Neural crest cell (in vitro differentiated cells): ENCODE data around the gene TPPP2. TPM values are rescaled to one million over a fixed set of nuclear protein-coding genes. Genes with fewer than 3 reads are reported as not detected.

ENCODE experiments used
- DNase-seq: peaks from one replicate; pipeline ENCODE4 v3.0.0; 2021; ENCODE audit warnings: low read depth, mixed read lengths, low spot score
- H3K27ac Mint-ChIP-seq: one replicate; pipeline ENCODE4 v1.8.0; 2021; ENCODE audit warnings: mild to moderate bottlenecking, mixed read lengths; ENCODE audit not compliant: unreplicated experiment
- H3K27me3 Mint-ChIP-seq: 2 replicates; pipeline ENCODE4 v1.8.0; 2021; ENCODE audit warnings: low read depth, mild to moderate bottlenecking, mixed read lengths
- H3K36me3 Mint-ChIP-seq: 2 replicates; pipeline ENCODE4 v1.8.0; 2021; ENCODE audit warnings: low read depth, mild to moderate bottlenecking, mixed read lengths
- H3K4me1 Mint-ChIP-seq: 2 replicates; pipeline ENCODE4 v1.8.0; 2021; ENCODE audit warnings: mixed read lengths
- H3K4me3 Mint-ChIP-seq: one replicate; pipeline ENCODE4 v1.8.0; 2021; ENCODE audit warnings: mild to moderate bottlenecking, mixed read lengths
- H3K9me3 Mint-ChIP-seq: 2 replicates; pipeline ENCODE4 v1.8.0; 2021; ENCODE audit warnings: mixed read lengths
- CTCF ChIP-seq: fragments of 200-600 bp; sonication (generic); conservative IDR thresholded peaks from 2 replicates; pipeline ENCODE4 v1.5.0; 2021; ENCODE audit warnings: antibody characterized with exemption, mild to moderate bottlenecking
- total RNA-seq: library from RNA; stranded (reverse); gene quantifications from 2 replicates; pipeline ENCODE4 v1.2.1, GENCODE V29; 2021

Gene TPPP2
- total RNA-seq, 1 donor from 2014 or later = not detected

DNA sequence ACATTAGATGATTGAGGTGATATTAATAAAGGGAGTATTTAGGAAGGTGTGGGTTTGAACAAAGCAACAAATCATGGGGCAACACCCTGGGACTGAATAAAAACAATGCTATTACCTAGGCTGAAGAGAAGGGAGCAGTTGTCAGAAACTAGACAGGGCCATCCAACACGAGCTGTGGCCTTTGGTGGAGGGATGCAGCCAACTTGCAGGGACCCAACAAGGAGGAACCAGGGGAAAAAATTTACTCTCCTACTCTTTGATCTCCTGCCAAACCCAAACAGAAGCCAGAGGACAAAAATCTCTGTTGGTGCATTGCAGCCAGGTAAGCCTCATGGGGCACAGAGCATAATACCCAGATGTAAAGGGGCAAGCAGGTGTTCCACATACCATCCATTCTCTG, 18.9 kb upstream of the TPPP2 start:
- Mint-ChIP-seq H3K4me3 (no peak overlapping the region), H3K27me3 (peaks cover 25% of the 10 kb centered on the region), H3K9me3 (no peaks in the 10 kb centered on the region), H3K36me3 (no peaks in the 10 kb centered on the region), H3K4me1 (peaks cover 13% of the 10 kb centered on the region), H3K27ac (no peak overlapping the region)
- TF ChIP-seq CTCF = no peak
- DNase-seq = no peak

GRCh38 chr14:21014761-21015190, 15.2 kb upstream of the TPPP2 start:
- Mint-ChIP-seq H3K4me1 (peaks cover 6% of the 10 kb centered on the region), H3K27me3 (peaks cover 25% of the 10 kb centered on the region), H3K27ac (no peak overlapping the region), H3K4me3 (no peak overlapping the region), H3K9me3 (no peaks in the 10 kb centered on the region), H3K36me3 (no peaks in the 10 kb centered on the region)
- peak; percentile 96 for DNase-seq
- TF ChIP-seq CTCF = peak; percentile 94

DNA sequence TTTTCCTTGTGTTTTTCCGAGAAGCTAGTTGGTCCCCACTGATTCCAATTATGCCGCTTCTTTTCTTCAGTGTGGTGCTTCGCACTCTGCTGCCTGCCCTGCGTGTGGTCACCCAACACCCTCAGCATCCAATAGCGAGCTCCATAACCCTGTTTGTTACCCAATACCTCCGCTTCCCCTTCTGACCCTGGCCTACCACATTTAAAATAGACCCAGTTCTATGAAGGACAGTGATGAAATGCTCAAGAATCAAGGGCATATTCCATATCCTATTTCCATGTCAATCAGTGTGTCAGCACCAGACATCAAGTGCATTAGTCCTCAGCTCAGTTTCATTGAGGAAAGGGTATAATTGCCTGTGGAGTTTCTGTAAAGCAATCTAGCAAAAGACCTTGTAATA, 14.7 kb upstream of the TPPP2 start:
- peaks cover 6% of the 10 kb centered on the region for H3K4me1 Mint-ChIP-seq
- no peak overlapping the region for H3K27ac Mint-ChIP-seq
- H3K4me3 Mint-ChIP-seq = no peak overlapping the region
- H3K36me3 Mint-ChIP-seq = no peaks in the 10 kb centered on the region
- peaks cover 25% of the 10 kb centered on the region for H3K27me3 Mint-ChIP-seq
- no peaks in the 10 kb centered on the region for H3K9me3 Mint-ChIP-seq
- no peak for TF ChIP-seq CTCF
- DNase-seq = no peak

DNA sequence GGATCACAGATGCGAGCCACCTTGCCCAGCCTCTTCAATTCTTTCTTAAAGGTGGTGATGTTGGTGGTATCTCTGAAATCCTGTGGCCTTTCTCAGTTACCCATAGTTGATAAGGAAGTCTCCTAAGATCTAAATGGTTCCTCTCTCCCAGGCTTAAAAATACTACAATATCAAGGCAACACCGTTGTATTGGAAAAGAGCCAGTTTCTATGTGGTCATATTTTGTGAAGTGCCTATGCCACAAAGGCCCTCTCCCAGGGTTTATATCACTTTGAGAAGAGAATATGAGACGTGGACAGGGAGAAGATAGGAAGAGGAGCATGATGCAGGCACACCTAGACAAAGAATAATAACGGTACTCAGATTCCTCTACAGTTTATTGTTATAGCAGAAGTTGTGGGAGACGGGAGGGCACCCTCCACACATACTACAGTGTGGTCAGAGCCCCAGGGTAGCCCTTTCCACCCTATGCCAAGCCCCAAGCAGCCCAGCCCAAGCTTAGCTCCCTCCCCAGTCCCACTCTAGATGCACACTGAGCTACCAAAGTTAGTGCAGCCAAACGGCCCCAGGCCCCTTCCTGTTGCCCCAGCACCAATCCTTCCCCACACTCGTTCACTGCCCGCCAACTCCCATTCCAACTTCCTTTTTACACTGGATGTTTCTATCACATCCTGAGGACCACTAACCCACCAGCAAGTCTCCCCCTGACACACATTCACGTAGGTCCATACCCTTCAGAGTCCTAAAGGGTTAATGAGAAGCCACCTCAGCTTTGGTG, 13.4 kb upstream of the TPPP2 start:
- Mint-ChIP-seq H3K4me1 (peaks cover 6% of the 10 kb centered on the region), H3K4me3 (no peak overlapping the region), H3K9me3 (no peaks in the 10 kb centered on the region), H3K36me3 (no peaks in the 10 kb centered on the region), H3K27me3 (peaks cover 20% of the 10 kb centered on the region), H3K27ac (no peak overlapping the region)
- DNase-seq = no peak
- no peak for TF ChIP-seq CTCF

DNA sequence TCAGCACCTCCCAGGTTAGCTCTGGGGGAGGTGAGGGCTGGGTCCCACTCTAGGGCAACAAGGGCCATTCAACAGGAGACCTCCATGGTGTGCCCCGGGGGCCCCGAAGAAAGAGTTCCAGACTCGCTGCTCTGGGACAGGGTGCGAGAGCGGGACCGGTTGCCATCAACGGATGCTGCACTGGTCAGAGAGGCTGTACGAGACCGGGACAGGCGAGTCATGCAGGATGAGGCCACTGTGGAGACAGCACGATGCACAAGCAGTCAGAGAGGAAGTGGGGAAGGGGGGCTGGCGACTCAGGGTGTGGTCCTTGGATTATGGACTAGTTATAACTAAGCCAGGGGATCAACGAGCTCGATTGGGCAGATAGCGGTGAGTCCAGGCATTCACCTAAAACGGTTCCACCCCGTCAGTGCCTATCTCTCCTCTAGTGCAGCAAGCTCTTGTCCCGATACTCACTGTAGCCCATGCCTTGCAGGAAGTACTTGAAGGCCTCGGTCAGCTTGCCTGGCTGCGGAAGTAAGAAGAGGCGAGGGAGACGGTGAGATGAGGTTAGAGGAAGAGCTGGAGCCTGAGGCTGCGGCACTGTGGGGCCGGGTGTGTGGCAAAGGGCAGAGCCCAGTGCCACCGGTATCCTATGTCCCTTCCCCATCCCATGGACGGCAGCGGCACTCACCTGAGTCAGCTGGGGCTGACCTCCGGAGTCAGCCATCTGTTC, 12.3 kb upstream of the TPPP2 start:
- H3K4me1 Mint-ChIP-seq = peaks cover 7% of the 10 kb centered on the region
- no peak for DNase-seq
- no peak for TF ChIP-seq CTCF
- no peak overlapping the region for H3K27ac Mint-ChIP-seq
- no peak overlapping the region for H3K4me3 Mint-ChIP-seq
- no peaks in the 10 kb centered on the region for H3K9me3 Mint-ChIP-seq
- H3K27me3 Mint-ChIP-seq = peaks cover 20% of the 10 kb centered on the region
- no peaks in the 10 kb centered on the region for H3K36me3 Mint-ChIP-seq
